Measurements from ENCODE around the gene CASK.
"Not testable (repeated sequence)": the region's sequence is repeated elsewhere in the genome, so short reads cannot be mapped to it uniquely, and the experiment has no call there.

CASK gene

DNA sequence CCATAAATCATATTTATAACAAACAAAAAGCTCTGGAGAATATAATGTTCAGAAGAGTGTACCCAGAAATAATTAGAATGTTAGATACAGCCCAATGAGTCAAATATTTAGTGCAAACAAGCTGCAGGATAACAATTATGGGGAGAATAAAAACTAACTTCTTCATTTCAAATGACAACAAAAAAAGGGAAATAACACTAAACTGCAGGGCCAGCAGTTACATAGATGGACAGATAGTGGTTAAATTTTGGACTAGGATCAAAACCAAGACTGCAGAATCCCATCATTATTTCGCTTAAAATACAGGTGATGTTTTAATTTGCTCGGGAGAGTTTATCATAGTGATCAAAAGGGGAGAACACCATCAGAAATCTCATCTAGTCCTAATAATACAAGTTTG is 235.2 kb downstream of the CASK start:
- Histone ChIP-seq H3K27ac (ENCODE audit: insufficient read depth, low read length, poor library complexity, severe bottlenecking) (no peak overlapping the region), H3K9me3 (ENCODE audit: control insufficient read depth, low read length) (no peaks in the 10 kb centered on the region), H3K27me3 (replicated peaks; ENCODE audit: control insufficient read depth, insufficient read depth, low read length, poor library complexity, severe bottlenecking) (no peaks in the 10 kb centered on the region), H3K36me3 (ENCODE audit: control insufficient read depth, insufficient read depth, low read length) (no peaks in the 10 kb centered on the region), H3K4me3 (ENCODE audit: insufficient read depth, low read depth, low read length, poor library complexity, severe bottlenecking) (no peak overlapping the region), H3K4me1 (ENCODE audit: control insufficient read depth, insufficient read depth, low read length, poor library complexity, severe bottlenecking) (no peaks in the 10 kb centered on the region)
- DNase-seq = no peak

GRCh38 chrX:41686788-41687187 is 236.6 kb downstream of the CASK start:
- H3K36me3 ChIP-seq (ENCODE audit: control insufficient read depth, insufficient read depth, low read length) = no peaks in the 10 kb centered on the region
- no peaks in the 10 kb centered on the region for H3K27me3 ChIP-seq (replicated peaks; ENCODE audit: control insufficient read depth, insufficient read depth, low read length, poor library complexity, severe bottlenecking)
- no peaks in the 10 kb centered on the region for H3K4me1 ChIP-seq (ENCODE audit: control insufficient read depth, insufficient read depth, low read length, poor library complexity, severe bottlenecking)
- no peak overlapping the region for H3K4me3 ChIP-seq (ENCODE audit: insufficient read depth, low read depth, low read length, poor library complexity, severe bottlenecking)
- H3K27ac ChIP-seq (ENCODE audit: insufficient read depth, low read length, poor library complexity, severe bottlenecking) = no peak overlapping the region
- H3K9me3 ChIP-seq (ENCODE audit: control insufficient read depth, low read length) = no peaks in the 10 kb centered on the region
- no peak for DNase-seq

DNA sequence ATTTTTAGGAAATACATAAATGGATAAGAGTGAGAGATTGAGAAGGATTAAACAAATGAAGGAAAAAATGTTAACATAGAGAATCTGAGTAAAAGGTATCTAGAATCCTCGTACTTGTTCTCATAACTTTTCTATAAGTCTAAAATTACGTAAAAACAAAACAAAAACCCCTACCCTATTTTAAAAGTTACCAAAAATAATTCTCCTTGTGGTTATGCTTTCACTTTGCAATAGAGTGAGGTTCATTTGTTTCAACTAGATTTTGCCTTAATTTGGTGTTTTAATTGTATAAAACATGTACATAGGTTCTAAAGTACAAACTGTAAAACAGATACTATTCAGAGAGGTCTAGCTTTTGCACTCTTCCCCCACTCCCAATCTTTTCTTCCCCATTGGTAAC is 238.4 kb downstream of the CASK start:
- Histone ChIP-seq H3K27ac (ENCODE audit: insufficient read depth, low read length, poor library complexity, severe bottlenecking) (no peak overlapping the region), H3K9me3 (ENCODE audit: control insufficient read depth, low read length) (no peaks in the 10 kb centered on the region), H3K36me3 (ENCODE audit: control insufficient read depth, insufficient read depth, low read length) (no peaks in the 10 kb centered on the region), H3K4me3 (ENCODE audit: insufficient read depth, low read depth, low read length, poor library complexity, severe bottlenecking) (no peak overlapping the region), H3K27me3 (replicated peaks; ENCODE audit: control insufficient read depth, insufficient read depth, low read length, poor library complexity, severe bottlenecking) (no peaks in the 10 kb centered on the region), H3K4me1 (ENCODE audit: control insufficient read depth, insufficient read depth, low read length, poor library complexity, severe bottlenecking) (no peaks in the 10 kb centered on the region)
- no peak for DNase-seq

DNA sequence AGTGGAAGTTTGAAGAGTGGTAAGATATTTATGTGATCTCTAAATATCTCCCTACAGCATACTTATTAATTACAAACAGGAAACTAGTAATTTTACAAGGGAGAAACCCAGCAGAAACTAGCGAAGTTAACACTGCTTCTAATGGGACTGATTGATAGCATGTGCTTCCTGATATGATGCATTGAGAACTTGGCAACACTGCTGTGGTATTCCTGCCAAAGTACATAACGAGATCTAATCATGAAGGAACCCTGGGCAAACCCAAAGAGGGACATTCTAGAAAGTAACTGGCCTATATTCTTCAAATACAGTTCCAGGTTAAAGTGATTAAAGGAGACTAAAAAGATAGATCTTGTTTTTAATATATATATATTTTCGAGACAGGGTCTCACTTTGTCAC is 239.2 kb downstream of the CASK start:
- DNase-seq = no peak
- H3K27me3 ChIP-seq (replicated peaks; ENCODE audit: control insufficient read depth, insufficient read depth, low read length, poor library complexity, severe bottlenecking) = no peaks in the 10 kb centered on the region

GRCh38 chrX:41677183-41678060 is 245.9 kb downstream of the CASK start:
- Histone ChIP-seq H3K4me3 (ENCODE audit: insufficient read depth, low read depth, low read length, poor library complexity, severe bottlenecking) (no peak overlapping the region), H3K36me3 (ENCODE audit: control insufficient read depth, insufficient read depth, low read length) (no peaks in the 10 kb centered on the region), H3K27me3 (replicated peaks; ENCODE audit: control insufficient read depth, insufficient read depth, low read length, poor library complexity, severe bottlenecking) (no peaks in the 10 kb centered on the region), H3K27ac (ENCODE audit: insufficient read depth, low read length, poor library complexity, severe bottlenecking) (no peak overlapping the region), H3K4me1 (ENCODE audit: control insufficient read depth, insufficient read depth, low read length, poor library complexity, severe bottlenecking) (no peaks in the 10 kb centered on the region), H3K9me3 (ENCODE audit: control insufficient read depth, low read length) (no peaks in the 10 kb centered on the region)
- DNase-seq = no peak

More for the DNA sequence above, 239.2 kb downstream of the CASK start:
- Histone ChIP-seq H3K27ac (ENCODE audit: insufficient read depth, low read length, poor library complexity, severe bottlenecking) (no peak overlapping the region), H3K9me3 (ENCODE audit: control insufficient read depth, low read length) (no peaks in the 10 kb centered on the region), H3K4me3 (ENCODE audit: insufficient read depth, low read depth, low read length, poor library complexity, severe bottlenecking) (no peak overlapping the region), H3K4me1 (ENCODE audit: control insufficient read depth, insufficient read depth, low read length, poor library complexity, severe bottlenecking) (no peaks in the 10 kb centered on the region), H3K36me3 (ENCODE audit: control insufficient read depth, insufficient read depth, low read length) (no peaks in the 10 kb centered on the region)

DNA sequence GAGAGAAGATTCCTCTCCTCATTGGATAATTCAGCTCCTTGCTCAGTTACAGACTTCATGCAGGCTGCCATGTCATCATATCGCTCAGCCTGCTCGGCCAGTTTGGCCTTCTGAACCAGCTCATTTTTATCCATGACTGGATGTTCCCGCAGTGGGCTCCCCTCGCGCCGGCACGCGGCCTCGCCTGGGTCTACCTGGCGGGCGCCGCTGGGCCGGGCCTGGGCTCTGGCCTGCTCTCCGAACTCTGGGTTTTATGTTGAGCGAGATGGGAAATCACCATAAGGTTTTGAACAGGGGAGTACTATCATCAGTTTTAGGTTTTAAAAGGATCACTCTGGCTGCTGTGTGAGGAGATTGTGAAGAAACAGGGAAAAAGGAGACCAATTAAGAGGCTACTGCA is 247.0 kb downstream of the CASK start:
- not testable (repeated sequence) for H3K9me3 ChIP-seq (ENCODE audit: control insufficient read depth, low read length); H3K4me3 ChIP-seq (ENCODE audit: insufficient read depth, low read depth, low read length, poor library complexity, severe bottlenecking); H3K4me1 ChIP-seq (ENCODE audit: control insufficient read depth, insufficient read depth, low read length, poor library complexity, severe bottlenecking); H3K27ac ChIP-seq (ENCODE audit: insufficient read depth, low read length, poor library complexity, severe bottlenecking); H3K36me3 ChIP-seq (ENCODE audit: control insufficient read depth, insufficient read depth, low read length); H3K27me3 ChIP-seq (replicated peaks; ENCODE audit: control insufficient read depth, insufficient read depth, low read length, poor library complexity, severe bottlenecking); DNase-seq

GRCh38 chrX:41672643-41673042 is 250.7 kb downstream of the CASK start:
- Histone ChIP-seq H3K36me3 (ENCODE audit: control insufficient read depth, insufficient read depth, low read length) (no peaks in the 10 kb centered on the region), H3K4me3 (ENCODE audit: insufficient read depth, low read depth, low read length, poor library complexity, severe bottlenecking) (no peak overlapping the region), H3K4me1 (ENCODE audit: control insufficient read depth, insufficient read depth, low read length, poor library complexity, severe bottlenecking) (no peaks in the 10 kb centered on the region), H3K27ac (ENCODE audit: insufficient read depth, low read length, poor library complexity, severe bottlenecking) (no peak overlapping the region), H3K27me3 (replicated peaks; ENCODE audit: control insufficient read depth, insufficient read depth, low read length, poor library complexity, severe bottlenecking) (no peaks in the 10 kb centered on the region), H3K9me3 (ENCODE audit: control insufficient read depth, low read length) (no peaks in the 10 kb centered on the region)
- no peak for DNase-seq

DNA sequence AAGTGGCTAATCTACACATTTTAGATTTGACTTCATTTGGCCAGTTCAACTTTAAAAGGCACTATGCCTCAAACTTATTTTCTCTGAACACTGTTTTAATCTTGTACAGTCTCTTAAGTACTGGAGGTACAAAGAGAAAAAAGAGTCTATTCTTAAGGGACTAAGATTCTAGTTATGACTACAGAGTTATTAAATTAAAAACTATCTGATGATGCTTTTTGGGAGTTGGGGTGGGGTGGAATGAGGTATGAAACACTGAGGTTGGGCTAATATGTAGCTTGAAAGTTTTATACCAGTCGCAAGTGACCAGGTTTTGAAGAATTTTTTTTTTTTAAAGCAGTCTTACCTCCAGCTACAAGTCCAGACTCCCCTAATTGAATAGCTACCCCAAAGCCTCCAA is 252.3 kb downstream of the CASK start:
- no peak overlapping the region for H3K27ac ChIP-seq (ENCODE audit: insufficient read depth, low read length, poor library complexity, severe bottlenecking)
- no peak overlapping the region for H3K4me3 ChIP-seq (ENCODE audit: insufficient read depth, low read depth, low read length, poor library complexity, severe bottlenecking)
- no peaks in the 10 kb centered on the region for H3K36me3 ChIP-seq (ENCODE audit: control insufficient read depth, insufficient read depth, low read length)
- H3K4me1 ChIP-seq (ENCODE audit: control insufficient read depth, insufficient read depth, low read length, poor library complexity, severe bottlenecking) = no peaks in the 10 kb centered on the region
- H3K9me3 ChIP-seq (ENCODE audit: control insufficient read depth, low read length) = no peaks in the 10 kb centered on the region
- DNase-seq = no peak
- no peaks in the 10 kb centered on the region for H3K27me3 ChIP-seq (replicated peaks; ENCODE audit: control insufficient read depth, insufficient read depth, low read length, poor library complexity, severe bottlenecking)

DNA sequence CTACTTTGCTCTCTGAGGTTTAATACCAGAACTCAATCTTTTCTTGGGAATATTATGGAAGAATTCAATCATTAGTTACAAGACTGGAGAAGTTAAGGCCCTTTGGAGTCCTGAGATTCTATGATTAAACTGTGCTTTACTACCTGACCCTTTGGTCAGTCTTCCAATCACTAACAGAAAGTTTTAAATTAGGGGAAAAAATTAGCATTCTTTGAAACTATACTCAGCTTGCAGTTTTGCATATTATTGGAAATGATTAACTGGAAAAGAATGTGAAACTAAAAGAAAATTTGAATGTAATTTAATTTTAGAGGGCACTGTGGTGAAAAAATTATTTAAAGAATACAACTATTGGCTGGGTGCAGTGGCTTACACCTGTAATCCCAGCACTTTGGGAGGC is 253.2 kb downstream of the CASK start:
- no peaks in the 10 kb centered on the region for H3K9me3 ChIP-seq (ENCODE audit: control insufficient read depth, low read length)
- H3K36me3 ChIP-seq (ENCODE audit: control insufficient read depth, insufficient read depth, low read length) = no peaks in the 10 kb centered on the region
- no peak for DNase-seq
- no peaks in the 10 kb centered on the region for H3K27me3 ChIP-seq (replicated peaks; ENCODE audit: control insufficient read depth, insufficient read depth, low read length, poor library complexity, severe bottlenecking)
- no peak overlapping the region for H3K27ac ChIP-seq (ENCODE audit: insufficient read depth, low read length, poor library complexity, severe bottlenecking)
- H3K4me3 ChIP-seq (ENCODE audit: insufficient read depth, low read depth, low read length, poor library complexity, severe bottlenecking) = no peak overlapping the region
- no peaks in the 10 kb centered on the region for H3K4me1 ChIP-seq (ENCODE audit: control insufficient read depth, insufficient read depth, low read length, poor library complexity, severe bottlenecking)

GRCh38 chrX:41667631-41668030 is 255.7 kb downstream of the CASK start:
- H3K4me3 ChIP-seq (ENCODE audit: insufficient read depth, low read depth, low read length, poor library complexity, severe bottlenecking) = no peak overlapping the region
- DNase-seq = no peak
- H3K9me3 ChIP-seq (ENCODE audit: control insufficient read depth, low read length) = no peaks in the 10 kb centered on the region
- no peaks in the 10 kb centered on the region for H3K27me3 ChIP-seq (replicated peaks; ENCODE audit: control insufficient read depth, insufficient read depth, low read length, poor library complexity, severe bottlenecking)
- no peak overlapping the region for H3K27ac ChIP-seq (ENCODE audit: insufficient read depth, low read length, poor library complexity, severe bottlenecking)
- no peaks in the 10 kb centered on the region for H3K4me1 ChIP-seq (ENCODE audit: control insufficient read depth, insufficient read depth, low read length, poor library complexity, severe bottlenecking)
- peaks cover 4% of the 10 kb centered on the region for H3K36me3 ChIP-seq (ENCODE audit: control insufficient read depth, insufficient read depth, low read length)

Measured in effector memory CD4-positive, alpha-beta T cell (primary cell).